NCI-H2107 (cell line): Measurements from ENCODE around the gene KATNB1.
"Not testable (repeated sequence)": the region's sequence is repeated elsewhere in the genome, so short reads cannot be mapped to it uniquely, and the experiment has no call there.

Source experiments
- DNase-seq: peaks from one replicate; lab custom pipeline; 2025; lab: John Stamatoyannopoulos, UW

Gene KATNB1

GRCh38 chr16:57771141-57771785 lies 35.7 kb downstream of the KATNB1 start:
- no peak for DNase-seq

GRCh38 chr16:57773019-57773418 lies 37.4 kb downstream of the KATNB1 start:
- DNase-seq = no peak

GRCh38 chr16:57773655-57774295 lies 38.2 kb downstream of the KATNB1 start:
- DNase-seq = no peak

- no peak for DNase-seq
These were observed 39.2 kb downstream of the KATNB1 start for GRCh38 chr16:57774705-57775285.

- no peak for DNase-seq
These were observed 40.3 kb downstream of the KATNB1 start for GRCh38 chr16:57775661-57776469.

- no peak for DNase-seq
These were observed 43.1 kb downstream of the KATNB1 start for GRCh38 chr16:57778658-57779057.

GRCh38 chr16:57779836-57780235 lies 44.3 kb downstream of the KATNB1 start:
- not testable (repeated sequence) for DNase-seq

GRCh38 chr16:57781349-57781740 lies 45.8 kb downstream of the KATNB1 start:
- no peak for DNase-seq

- no peak for DNase-seq
These were observed 46.4 kb downstream of the KATNB1 start for GRCh38 chr16:57781741-57782606.

GRCh38 chr16:57782607-57783055 lies 47.1 kb downstream of the KATNB1 start:
- DNase-seq = not testable (repeated sequence)

GRCh38 chr16:57783116-57783515 lies 47.5 kb downstream of the KATNB1 start:
- no peak for DNase-seq

GRCh38 chr16:57783883-57784282 lies 48.3 kb downstream of the KATNB1 start:
- DNase-seq = no peak

GRCh38 chr16:57784334-57784733 lies 48.8 kb downstream of the KATNB1 start:
- no peak for DNase-seq

GRCh38 chr16:57785385-57785784 lies 49.8 kb downstream of the KATNB1 start:
- no peak for DNase-seq

- no peak for DNase-seq
These were observed 50.4 kb downstream of the KATNB1 start for GRCh38 chr16:57785924-57786323.

GRCh38 chr16:57786632-57787518 lies 51.3 kb downstream of the KATNB1 start:
- DNase-seq = no peak

GRCh38 chr16:57787519-57787905 lies 51.9 kb downstream of the KATNB1 start:
- no peak for DNase-seq

- DNase-seq = no peak
These were observed 52.8 kb downstream of the KATNB1 start for GRCh38 chr16:57788252-57788841.

GRCh38 chr16:57788951-57789350 lies 53.4 kb downstream of the KATNB1 start:
- no peak for DNase-seq

- DNase-seq = no peak
These were observed 55.8 kb downstream of the KATNB1 start for GRCh38 chr16:57791195-57791892.
